WTC11 (cell line): ENCODE data around the gene EWSR1. TPM values are rescaled to one million over a fixed set of nuclear protein-coding genes. Genes with fewer than 3 reads are reported as not detected.

Experiments used
- ATAC-seq: fragments of 200-7000 bp; cut with Tn5 transposase; 2 replicates; pipeline ENCODE4 v1.10.0; 2021; ENCODE audit warnings: mild to moderate bottlenecking, moderate library complexity
- CTCF ChIA-PET: fragments of 300-600 bp; sonication (Branson Sonifier 250); formaldehyde crosslinking; loops from one replicate; lab custom pipeline; 2021; ENCODE audit warnings: antibody characterized with exemption; lab: Charles Lee
- POLR2A ChIA-PET: fragments of 350-600 bp; sonication (Branson Sonifier 250); formaldehyde crosslinking; loops from one replicate; lab custom pipeline; 2021; ENCODE audit warnings: antibody characterized with exemption; lab: Charles Lee
- DNase-seq: peaks from one replicate; pipeline ENCODE4 v3.0.0; 2021; ENCODE audit warnings: low spot score
- H3K27ac Mint-ChIP-seq: 2 replicates; pipeline ENCODE4 v1.8.0; 2021; ENCODE audit warnings: mixed read lengths
- H3K27me3 Mint-ChIP-seq: 2 replicates; pipeline ENCODE4 v1.8.0; 2021; ENCODE audit warnings: low read depth, mild to moderate bottlenecking, moderate library complexity, mixed read lengths
- H3K36me3 Mint-ChIP-seq: 2 replicates; pipeline ENCODE4 v1.8.0; 2021; ENCODE audit warnings: mixed read lengths
- H3K4me1 Mint-ChIP-seq: 2 replicates; pipeline ENCODE4 v1.8.0; 2022; ENCODE audit warnings: mixed read lengths
- H3K4me3 Mint-ChIP-seq: 2 replicates; pipeline ENCODE4 v1.8.0; 2021; ENCODE audit warnings: mild to moderate bottlenecking, moderate library complexity, mixed read lengths
- H3K9me3 Mint-ChIP-seq: 2 replicates; pipeline ENCODE4 v1.8.0; 2021; ENCODE audit warnings: mixed read lengths
- ARID4B ChIP-seq: sonication (generic); formaldehyde crosslinking; IDR thresholded peaks from 2 replicates; pipeline ENCODE4 v1.8.0; 2023; ENCODE audit warnings: missing genetic modification reagents, mild to moderate bottlenecking, borderline replicate concordance
- CREM ChIP-seq: sonication (generic); formaldehyde crosslinking; IDR thresholded peaks from 2 replicates; pipeline ENCODE4 v1.8.1; 2022; ENCODE audit warnings: mild to moderate bottlenecking, missing genetic modification reagents, moderate library complexity
- CTCF ChIP-seq: fragments of 200-600 bp; IDR thresholded peaks from 2 replicates; pipeline ENCODE4 v1.8.0; 2022; ENCODE audit warnings: antibody characterized with exemption
- E2F5 ChIP-seq: sonication (generic); formaldehyde crosslinking; IDR thresholded peaks from 2 replicates; pipeline ENCODE4 v1.8.1; 2022; ENCODE audit warnings: mild to moderate bottlenecking, moderate library complexity, missing genetic modification reagents
- ELF4 ChIP-seq: sonication (generic); formaldehyde crosslinking; IDR thresholded peaks from 2 replicates; pipeline ENCODE4 v1.8.1; 2022; ENCODE audit warnings: low read depth, mild to moderate bottlenecking, moderate library complexity, missing genetic modification reagents
- ESRRA ChIP-seq: sonication (generic); formaldehyde crosslinking; IDR thresholded peaks from 2 replicates; pipeline ENCODE4 v1.8.1; 2022; ENCODE audit warnings: mild to moderate bottlenecking, missing genetic modification reagents, borderline replicate concordance
- ETV6 ChIP-seq: sonication (generic); formaldehyde crosslinking; IDR thresholded peaks from 2 replicates; pipeline ENCODE4 v1.8.1; 2022; ENCODE audit warnings: mild to moderate bottlenecking, missing genetic modification reagents
- FOXK1 ChIP-seq: sonication (generic); formaldehyde crosslinking; IDR thresholded peaks from 2 replicates; pipeline ENCODE4 v1.8.0; 2022; ENCODE audit warnings: mild to moderate bottlenecking, moderate library complexity, missing genetic modification reagents
- FOXP4 ChIP-seq: sonication (generic); formaldehyde crosslinking; IDR thresholded peaks from 2 replicates; pipeline ENCODE4 v1.8.0; 2022; ENCODE audit warnings: mild to moderate bottlenecking, missing genetic modification reagents
- HMGA2 ChIP-seq: fragments of 250-450 bp; sonication (Bioruptor Pico); IDR thresholded peaks from 2 replicates; pipeline ENCODE4 v1.4.0; 2021; ENCODE audit warnings: mild to moderate bottlenecking, moderate library complexity
- JUN ChIP-seq: sonication (generic); formaldehyde crosslinking; IDR thresholded peaks from 2 replicates; pipeline ENCODE4 v1.8.0; 2023; ENCODE audit warnings: mild to moderate bottlenecking, missing genetic modification reagents
- MAX ChIP-seq: sonication (generic); formaldehyde crosslinking; IDR thresholded peaks from 2 replicates; pipeline ENCODE4 v1.8.0; 2022; ENCODE audit warnings: mild to moderate bottlenecking, missing genetic modification reagents
- MYBL2 ChIP-seq: sonication (generic); formaldehyde crosslinking; IDR thresholded peaks from 2 replicates; pipeline ENCODE4 v1.8.1; 2023; ENCODE audit warnings: mild to moderate bottlenecking, moderate library complexity, missing genetic modification reagents
- NR1H2 ChIP-seq: sonication (generic); formaldehyde crosslinking; IDR thresholded peaks from 2 replicates; pipeline ENCODE4 v1.9.0; 2021; ENCODE audit warnings: mild to moderate bottlenecking, moderate library complexity, missing genetic modification reagents
- NR2C2 ChIP-seq: sonication (generic); formaldehyde crosslinking; IDR thresholded peaks from 2 replicates; pipeline ENCODE4 v1.8.0; 2022; ENCODE audit warnings: mild to moderate bottlenecking, missing genetic modification reagents
- OVOL2 ChIP-seq: fragments of 250-450 bp; sonication (Bioruptor Pico); IDR thresholded peaks from 2 replicates; pipeline ENCODE4 v1.9.0; 2021; ENCODE audit warnings: mild to moderate bottlenecking, borderline replicate concordance
- PRDM15 ChIP-seq: sonication (generic); formaldehyde crosslinking; IDR thresholded peaks from 2 replicates; pipeline ENCODE4 v1.8.0; 2022; ENCODE audit warnings: missing genetic modification reagents
- RORB ChIP-seq: fragments of 250-450 bp; sonication (Bioruptor Pico); IDR thresholded peaks from 2 replicates; pipeline ENCODE4 v1.9.0; 2021; ENCODE audit warnings: mild to moderate bottlenecking
- SMAD4 ChIP-seq: sonication (generic); formaldehyde crosslinking; IDR thresholded peaks from 2 replicates; pipeline ENCODE4 v1.8.0; 2022; ENCODE audit warnings: mild to moderate bottlenecking, missing genetic modification reagents
- SOX15 ChIP-seq: fragments of 250-450 bp; sonication (Bioruptor Pico); IDR thresholded peaks from 2 replicates; pipeline ENCODE4 v1.9.0; 2021; ENCODE audit warnings: mild to moderate bottlenecking
- SP1 ChIP-seq: sonication (generic); formaldehyde crosslinking; conservative IDR thresholded peaks from 2 replicates; pipeline ENCODE4 v1.8.1; 2022; ENCODE audit warnings: missing genetic modification reagents
- TEAD1 ChIP-seq: sonication (generic); formaldehyde crosslinking; IDR thresholded peaks from 2 replicates; pipeline ENCODE4 v1.8.0; 2022; ENCODE audit warnings: mild to moderate bottlenecking, missing genetic modification reagents
- ZBTB21 ChIP-seq: sonication (generic); formaldehyde crosslinking; IDR thresholded peaks from 2 replicates; pipeline ENCODE4 v1.8.1; 2023; ENCODE audit warnings: mild to moderate bottlenecking, missing genetic modification reagents, borderline replicate concordance
- ZNF219 ChIP-seq: sonication (generic); formaldehyde crosslinking; IDR thresholded peaks from 2 replicates; pipeline ENCODE4 v1.8.0; 2023; ENCODE audit warnings: missing genetic modification reagents, mild to moderate bottlenecking, borderline replicate concordance
- ZNF416 ChIP-seq: fragments of 250-450 bp; sonication (Bioruptor Pico); IDR thresholded peaks from 2 replicates; pipeline ENCODE4 v1.9.0; 2021; ENCODE audit warnings: mild to moderate bottlenecking, inconsistent platforms
- total RNA-seq: library from RNA; stranded (reverse); gene quantifications from 3 replicates; pipeline ENCODE4 v1.2.3, GENCODE V29; 2021

Gene EWSR1
- total RNA-seq, 1 experiment from 2014 or later, result 377 TPM

- H3K27ac Mint-ChIP-seq, result peak overlapping the region; percentile 29; the same call in 1 of the 2 replicates
- H3K4me1 Mint-ChIP-seq, result no peaks in the 10 kb centered on the region
- H3K36me3 Mint-ChIP-seq, result peaks cover 3% of the 10 kb centered on the region; the same call in 1 of the 2 replicates
- no peak for ATAC-seq
- H3K9me3 Mint-ChIP-seq, result no peaks in the 10 kb centered on the region
- POLR2A ChIA-PET, result no interaction called here
- TF ChIP-seq MAX (no peak), OVOL2 (no peak), FOXP4 (CRISPR knock-in tag) (no peak), ZNF219 (CRISPR knock-in tag) (no peak), SOX15 (no peak), HMGA2 (CRISPR knock-in tag) (no peak), ZNF416 (no peak), ETV6 (no peak), SP1 (CRISPR knock-in tag) (no peak), CTCF (no peak), NR2C2 (no peak), MYBL2 (CRISPR knock-in tag) (no peak), ELF4 (CRISPR knock-in tag) (no peak), ZBTB21 (CRISPR knock-in tag) (no peak), NR1H2 (CRISPR knock-in tag) (no peak), PRDM15 (CRISPR knock-in tag) (no peak), ESRRA (no peak), JUN (CRISPR knock-in tag) (no peak)
- TF ChIP-seq, all 79 proteins: peak for 0
- CTCF ChIA-PET, result interaction anchor here (1.0 kb wide), 1 partner anchor 11 kb away, joined by 3 read pairs; the partner anchor contains the start of gene RASL10A
- no peak for DNase-seq
- no peaks in the 10 kb centered on the region for H3K27me3 Mint-ChIP-seq
- H3K4me3 Mint-ChIP-seq, result no peak overlapping the region
Observed at GRCh38 chr22:29326481-29326880, 58.4 kb downstream of the EWSR1 start.

- Mint-ChIP-seq H3K9me3 (no peaks in the 10 kb centered on the region), H3K27ac (no peak overlapping the region), H3K27me3 (no peaks in the 10 kb centered on the region), H3K4me3 (no peak overlapping the region), H3K36me3 (peaks cover 3% of the 10 kb centered on the region; the same call in 1 of the 2 replicates), H3K4me1 (no peaks in the 10 kb centered on the region)
- DNase-seq (no peak), ATAC-seq (no peak)
- CTCF ChIA-PET, result interaction anchor here (1.0 to 2.5 kb wide), 3 partner anchors 12 to 173 kb away, joined by 3 to 7 read pairs (median 3); partner anchors contain the start of gene RASL10A
- POLR2A ChIA-PET, result no interaction called here
- no peak for TF ChIP-seq ARID4B (CRISPR knock-in tag)
- no peak for TF ChIP-seq RORB (CRISPR knock-in tag)
- TF ChIP-seq TEAD1, result no peak
- no peak for TF ChIP-seq CREM
- no peak for TF ChIP-seq SMAD4 (CRISPR knock-in tag)
- TF ChIP-seq E2F5 (CRISPR knock-in tag), result no peak
- TF ChIP-seq FOXK1, result no peak
Observed at GRCh38 chr22:29327089-29327764, 59.2 kb downstream of the EWSR1 start.
